ENCODE data around the gene GRPR. TPM values are rescaled to one million over a fixed set of nuclear protein-coding genes. Genes with fewer than 3 reads are reported as not detected.
A peak's percentile ranks its signal among the peaks of the same experiment; 100 is the strongest.

The GRPR gene
- total RNA-seq, 1 experiment from 2014 or later, result 28.8 TPM

DNA sequence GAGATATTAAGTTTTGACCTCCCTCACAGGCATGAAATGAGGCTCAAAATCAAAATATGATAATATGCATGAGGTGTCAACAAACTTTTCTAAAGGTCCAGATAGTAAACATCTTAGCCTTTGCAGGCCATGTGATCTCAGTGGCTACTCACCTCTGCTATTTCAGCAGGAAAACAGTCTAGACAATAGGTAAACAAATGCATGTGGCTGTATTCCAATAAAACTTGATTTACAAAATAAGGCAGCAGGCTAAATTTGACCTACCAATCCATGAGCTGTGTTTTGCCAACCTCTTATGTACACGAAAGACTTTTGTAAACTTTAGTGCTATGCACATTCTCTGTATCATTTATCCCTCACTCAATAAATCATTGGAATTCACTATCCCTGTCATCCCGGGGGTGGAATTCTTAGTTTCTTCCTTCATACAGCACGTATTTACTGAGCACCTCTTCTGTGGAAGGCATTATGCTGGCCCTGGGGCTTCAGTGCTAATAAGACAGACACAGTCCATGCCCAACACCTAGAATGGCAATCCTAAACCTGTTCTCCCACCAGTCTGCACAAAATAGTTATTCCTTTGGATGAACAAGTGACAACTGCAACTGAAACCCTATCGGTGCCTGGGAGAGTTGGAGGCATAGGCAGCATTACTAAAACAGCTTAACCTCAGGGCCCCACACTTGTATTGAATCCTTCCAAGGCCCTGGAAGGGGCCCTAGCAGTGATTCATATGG lies 63.8 kb downstream of the GRPR start:
- no peak overlapping the region for H3T11ph ChIP-seq (ENCODE audit: low read length)
- H2BK12ac ChIP-seq (ENCODE audit: insufficient read length, low read depth, low read length), result no peak overlapping the region
- no peaks in the 10 kb centered on the region for H3K79me2 ChIP-seq (ENCODE audit: insufficient read depth, low read length)
- H4K5ac ChIP-seq (ENCODE audit: insufficient read length, low read depth, low read length), result no peak overlapping the region
- no peak overlapping the region for H3K23ac ChIP-seq (ENCODE audit: insufficient read length, low read depth, low read length)
- TF ChIP-seq, protein P1, sequence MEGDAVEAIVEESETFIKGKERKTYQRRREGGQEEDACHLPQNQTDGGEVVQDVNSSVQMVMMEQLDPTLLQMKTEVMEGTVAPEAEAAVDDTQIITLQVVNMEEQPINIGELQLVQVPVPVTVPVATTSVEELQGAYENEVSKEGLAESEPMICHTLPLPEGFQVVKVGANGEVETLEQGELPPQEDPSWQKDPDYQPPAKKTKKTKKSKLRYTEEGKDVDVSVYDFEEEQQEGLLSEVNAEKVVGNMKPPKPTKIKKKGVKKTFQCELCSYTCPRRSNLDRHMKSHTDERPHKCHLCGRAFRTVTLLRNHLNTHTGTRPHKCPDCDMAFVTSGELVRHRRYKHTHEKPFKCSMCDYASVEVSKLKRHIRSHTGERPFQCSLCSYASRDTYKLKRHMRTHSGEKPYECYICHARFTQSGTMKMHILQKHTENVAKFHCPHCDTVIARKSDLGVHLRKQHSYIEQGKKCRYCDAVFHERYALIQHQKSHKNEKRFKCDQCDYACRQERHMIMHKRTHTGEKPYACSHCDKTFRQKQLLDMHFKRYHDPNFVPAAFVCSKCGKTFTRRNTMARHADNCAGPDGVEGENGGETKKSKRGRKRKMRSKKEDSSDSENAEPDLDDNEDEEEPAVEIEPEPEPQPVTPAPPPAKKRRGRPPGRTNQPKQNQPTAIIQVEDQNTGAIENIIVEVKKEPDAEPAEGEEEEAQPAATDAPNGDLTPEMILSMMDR (conservative IDR thresholded peaks at IDR 0.05), result no peak
- H3K56ac ChIP-seq (ENCODE audit: insufficient read length, low read depth, low read length), result no peak overlapping the region
- no peak overlapping the region for H3K4ac ChIP-seq (ENCODE audit: low read depth, low read length)
- peaks cover 21% of the 10 kb centered on the region for H3K4me1 ChIP-seq (ENCODE audit: insufficient read depth, low read length)
- Mint-ChIP-seq H3K9me3 (peaks cover 6 to 18% of the 10 kb centered on the region in 2 experiments), H3K4me1 (peaks cover 61 to 79% of the 10 kb centered on the region in 2 experiments), H3K4me3 (peak overlapping the region in 1 of 2 experiments; percentile 11; a peak in 2 of 5 replicates), H3K36me3 (ENCODE audit: insufficient read depth in 1 of 3, low read depth in 3 of 3) (peaks cover 13 to 16% (median 15%) of the 10 kb centered on the region in 3 experiments), H3K27me3 (ENCODE audit: low read depth) (no peaks in the 10 kb centered on the region; the same call in 1 of the 2 replicates), H3K27ac (peak overlapping the region; percentile 89 to 97 (median 97))
- no peak overlapping the region for H2AK5ac ChIP-seq (ENCODE audit: insufficient read length, low read length)
- H2BK120ac ChIP-seq (ENCODE audit: low read depth, low read length, poor library complexity, severe bottlenecking), result no peak overlapping the region
- no peak overlapping the region for H3K14ac ChIP-seq (ENCODE audit: insufficient read depth, low read length)
- H3K9me3 ChIP-seq (ENCODE audit: control insufficient read depth, low read depth, low read length), result no peaks in the 10 kb centered on the region
- H3K18ac ChIP-seq (ENCODE audit: insufficient read length, low read depth, low read length), result no peak overlapping the region
- H3K27me3 ChIP-seq (ENCODE audit: insufficient read depth, low read length), result no peaks in the 10 kb centered on the region
- no peaks in the 10 kb centered on the region for H3K79me1 ChIP-seq (ENCODE audit: insufficient read depth, low read depth, low read length, poor library complexity, severe bottlenecking)
- no peak overlapping the region for H2AFZ ChIP-seq (ENCODE audit: low read length)
- no peak for DNase-seq
- peak overlapping the region; percentile 19 for H3K4me2 ChIP-seq (ENCODE audit: insufficient read depth, insufficient read length, low read length)
- no peak overlapping the region for H2BK5ac ChIP-seq (ENCODE audit: insufficient read length, low read length)
- no peak overlapping the region for H3K9ac ChIP-seq (ENCODE audit: extremely low read depth, insufficient read length, low read length)
- no CpG with 5 or more reads among the region's 4 CpGs for WGBS (ENCODE audit: extremely low coverage, insufficient read length, low lambda C conversion rate)
- no peak overlapping the region for H4K8ac ChIP-seq (replicated peaks; ENCODE audit: insufficient read length, low read depth, low read length)
- no peak overlapping the region for H2BK20ac ChIP-seq (ENCODE audit: low read depth, low read length, poor library complexity, severe bottlenecking)
- peak overlapping the region; percentile 96 for H3K27ac ChIP-seq (ENCODE audit: insufficient read length, low read depth, low read length)
- no peak overlapping the region for H4K91ac ChIP-seq (ENCODE audit: insufficient read length, low read depth, low read length)
- H3K23me2 ChIP-seq (ENCODE audit: insufficient read length, low read depth, low read length, poor library complexity, severe bottlenecking), result no peaks in the 10 kb centered on the region
- H4K20me1 ChIP-seq (ENCODE audit: control insufficient read depth, insufficient read depth, insufficient read length), result no peaks in the 10 kb centered on the region
- H2BK15ac ChIP-seq (ENCODE audit: low read depth, low read length), result no peak overlapping the region
